ENCODE results near the gene MPND. TPM values are rescaled to one million over a fixed set of nuclear protein-coding genes. Genes with fewer than 3 reads are reported as not detected.
A peak's percentile ranks its signal among the peaks of the same experiment; 100 is the strongest.

MPND gene
- total RNA-seq, 6 donors from 2014 or later, result 7.7 to 37.1 (median 15.6) TPM

GRCh38 chr19:4361152-4362046 lies 18.0 kb downstream of the MPND start:
- Histone ChIP-seq H3K36me3 (peaks cover 22 to 88% (median 78%) of the 10 kb centered on the region in 4 donors), H3K27ac (peak overlapping the region in 3 of 4 donors; percentile 7 to 29 (median 13)), H3K9me3 (no peaks in the 10 kb centered on the region), H3K4me1 (peaks cover 0 to 5% (median 2%) of the 10 kb centered on the region in 4 donors), H3K27me3 (no peaks in the 10 kb centered on the region), H3K4me3 (no peak overlapping the region)
- DNase-seq (peak in 1 of 2 donors; percentile 82), ATAC-seq (ENCODE audit: low FRiP score in 2 of 2) (no peak)
- no peak for TF ChIP-seq CTCF (IDR thresholded peaks at IDR 0.05)
- no peak for TF ChIP-seq EP300 (IDR thresholded peaks at IDR 0.05)
- TF ChIP-seq POLR2AphosphoS5 (IDR thresholded peaks at IDR 0.05), result no peak
- no peak for TF ChIP-seq POLR2A (IDR thresholded peaks at IDR 0.05)
- WGBS, 2 donors, result 83 to 89% methylated on average over 20 to 43 of the region's 50 CpGs

- Histone ChIP-seq H3K9me3 (no peaks in the 10 kb centered on the region), H3K4me1 (peaks cover 0 to 5% (median 2%) of the 10 kb centered on the region in 4 donors), H3K36me3 (peaks cover 22 to 90% (median 78%) of the 10 kb centered on the region in 4 donors), H3K4me3 (no peak overlapping the region), H3K27ac (no peak overlapping the region), H3K27me3 (no peaks in the 10 kb centered on the region)
- no peak for ATAC-seq (ENCODE audit: low FRiP score in 2 of 2)
- 88 to 89% methylated on average over 28 to 30 of the region's 32 CpGs for WGBS, 2 donors
- peak in 1 of 2 donors; percentile 66 for DNase-seq
- TF ChIP-seq POLR2A (IDR thresholded peaks at IDR 0.05) (no peak), POLR2AphosphoS5 (IDR thresholded peaks at IDR 0.05) (no peak), CTCF (IDR thresholded peaks at IDR 0.05) (no peak), EP300 (IDR thresholded peaks at IDR 0.05) (no peak)
Measured at GRCh38 chr19:4362101-4362828, 18.9 kb downstream of the MPND start.

DNA sequence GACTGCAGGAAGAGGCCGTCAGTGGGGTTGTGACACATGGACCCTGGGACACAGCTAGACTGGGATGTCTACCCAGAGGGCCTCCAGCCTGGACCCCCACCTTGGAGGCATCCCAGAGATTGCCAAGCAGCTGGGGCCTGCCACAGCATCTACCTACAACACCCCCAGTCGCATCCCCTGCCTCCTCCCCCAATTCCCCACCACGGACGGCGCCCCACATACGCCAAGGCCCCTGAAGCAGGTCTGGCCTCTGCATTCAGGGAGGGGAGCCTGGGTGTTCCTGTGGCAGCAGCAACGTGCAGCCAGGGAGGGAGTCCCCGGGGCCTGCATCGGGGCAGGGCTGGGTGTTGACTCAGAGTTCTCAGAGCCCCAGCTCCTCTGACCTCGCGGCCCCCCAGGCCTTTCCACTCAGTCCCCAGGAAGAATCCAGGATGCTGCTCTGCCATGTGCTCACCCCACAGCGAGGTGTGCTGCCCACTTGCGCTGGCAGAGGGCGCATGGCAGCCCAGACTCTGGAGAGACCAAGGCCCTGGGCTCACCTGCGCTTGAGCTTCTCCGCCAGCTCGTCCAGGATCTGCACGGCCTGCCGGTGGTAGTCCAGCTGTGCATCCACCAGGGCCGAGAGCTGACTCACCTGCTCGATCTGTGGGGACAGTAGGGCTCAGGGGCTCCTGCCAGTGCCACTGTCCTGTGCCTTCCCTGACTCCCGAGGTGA lies 19.6 kb downstream of the MPND start:
- peaks cover 22 to 93% (median 76%) of the 10 kb centered on the region in 4 donors for H3K36me3 ChIP-seq
- ATAC-seq (ENCODE audit: low FRiP score in 2 of 2) (no peak), DNase-seq (peak in 1 of 2 donors; percentile 73)

More for the DNA sequence above, 19.6 kb downstream of the MPND start:
- Histone ChIP-seq H3K27me3 (no peaks in the 10 kb centered on the region), H3K27ac (no peak overlapping the region), H3K4me1 (peaks cover 3 to 9% (median 5%) of the 10 kb centered on the region in 4 donors), H3K4me3 (no peak overlapping the region), H3K9me3 (no peaks in the 10 kb centered on the region)
- TF ChIP-seq CTCF (IDR thresholded peaks at IDR 0.05), result peak in 1 of 6 experiments; percentile 24
- no peak for TF ChIP-seq EP300 (IDR thresholded peaks at IDR 0.05)
- no peak for TF ChIP-seq POLR2A (IDR thresholded peaks at IDR 0.05)
- TF ChIP-seq POLR2AphosphoS5 (IDR thresholded peaks at IDR 0.05), result no peak
- WGBS, 2 donors, result 90 to 91% methylated on average over 2 to 21 of the region's 22 CpGs
